ENCODE results near the gene CLDN14. TPM values are rescaled to one million over a fixed set of nuclear protein-coding genes. Genes with fewer than 3 reads are reported as not detected.

CLDN14 gene
- total RNA-seq, 1 experiment from 2014 or later = not detected

- in situ Hi-C loops (cut with HindIII; ENCODE audit: low pct_unique_long_range_greater_than_20kb, low sequenced_read_pairs) (no loop called here), intact Hi-C loops (cut with micrococcal nuclease; ENCODE audit: unreplicated experiment) (no loop called here)
- Histone ChIP-seq H3K27me3 (ENCODE audit: control insufficient read depth, insufficient read depth, low read length) (no peaks in the 10 kb centered on the region), H3K27ac (ENCODE audit: low read length) (no peak overlapping the region), H3K4me3 (ENCODE audit: low read depth in 2 of 2, low read length in 2 of 2) (no peak overlapping the region), H3K4me1 (ENCODE audit: control insufficient read depth, insufficient read depth, low read length) (no peaks in the 10 kb centered on the region), H3K36me3 (ENCODE audit: control insufficient read depth, insufficient read depth, low read length) (no peaks in the 10 kb centered on the region), H3K9me3 (ENCODE audit: control insufficient read depth, insufficient read depth, low read depth, low read length) (no peaks in the 10 kb centered on the region)
- ChIA-PET CTCF (interaction anchor here (0.6 kb wide), 1 partner anchor 10 kb away, joined by 3 read pairs; no protein-coding TSS in a partner anchor), POLR2A (no interaction called here)
- no TSS peak for BruUV-seq (replicated peaks)
- TF ChIP-seq POLR2AphosphoS5 (IDR thresholded peaks at IDR 0.05; ENCODE audit: low read depth, low read length) (no peak), CTCF (IDR thresholded peaks at IDR 0.05) (no peak), REST (IDR thresholded peaks at IDR 0.05; ENCODE audit: insufficient read depth in 1 of 2, low read depth in 2 of 2, low read length in 1 of 2) (no peak), TCF7L2 (IDR thresholded peaks at IDR 0.05; ENCODE audit: low read depth, low read length) (no peak), SIN3A (IDR thresholded peaks at IDR 0.05; ENCODE audit: borderline replicate concordance, insufficient read depth, low read depth, low read length) (no peak)
- no peak for DNase-seq (ENCODE audit: low read depth, low spot score)
- ATAC-seq = no peak
Measured at GRCh38 chr21:36452281-36452825, 27.6 kb downstream of the CLDN14 start.

- Histone ChIP-seq H3K27ac (ENCODE audit: low read length) (no peak overlapping the region), H3K27me3 (ENCODE audit: control insufficient read depth, insufficient read depth, low read length) (no peaks in the 10 kb centered on the region), H3K36me3 (ENCODE audit: control insufficient read depth, insufficient read depth, low read length) (no peaks in the 10 kb centered on the region), H3K4me3 (ENCODE audit: low read depth in 2 of 2, low read length in 2 of 2) (no peak overlapping the region), H3K4me1 (ENCODE audit: control insufficient read depth, insufficient read depth, low read length) (no peaks in the 10 kb centered on the region), H3K9me3 (ENCODE audit: control insufficient read depth, insufficient read depth, low read depth, low read length) (no peaks in the 10 kb centered on the region)
- DNase-seq (ENCODE audit: low read depth, low spot score) (no peak), ATAC-seq (no peak)
- CTCF ChIA-PET = interaction anchor here (0.6 kb wide), 1 partner anchor 9 kb away, joined by 3 read pairs; no protein-coding TSS in a partner anchor
- no peak for TF ChIP-seq POLR2AphosphoS5 (IDR thresholded peaks at IDR 0.05; ENCODE audit: low read depth, low read length)
- no peak for TF ChIP-seq CTCF (IDR thresholded peaks at IDR 0.05)
- TF ChIP-seq TCF7L2 (IDR thresholded peaks at IDR 0.05; ENCODE audit: low read depth, low read length) = no peak
- POLR2A ChIA-PET = no interaction called here
- in situ Hi-C loops (cut with HindIII; ENCODE audit: low pct_unique_long_range_greater_than_20kb, low sequenced_read_pairs) (no loop called here), intact Hi-C loops (cut with micrococcal nuclease; ENCODE audit: unreplicated experiment) (no loop called here)
- BruUV-seq (replicated peaks) = no TSS peak
Measured at GRCh38 chr21:36451506-36451905, 28.4 kb downstream of the CLDN14 start.
